ENCODE measurements around the gene KCNN3.

KCNN3 gene

DNA sequence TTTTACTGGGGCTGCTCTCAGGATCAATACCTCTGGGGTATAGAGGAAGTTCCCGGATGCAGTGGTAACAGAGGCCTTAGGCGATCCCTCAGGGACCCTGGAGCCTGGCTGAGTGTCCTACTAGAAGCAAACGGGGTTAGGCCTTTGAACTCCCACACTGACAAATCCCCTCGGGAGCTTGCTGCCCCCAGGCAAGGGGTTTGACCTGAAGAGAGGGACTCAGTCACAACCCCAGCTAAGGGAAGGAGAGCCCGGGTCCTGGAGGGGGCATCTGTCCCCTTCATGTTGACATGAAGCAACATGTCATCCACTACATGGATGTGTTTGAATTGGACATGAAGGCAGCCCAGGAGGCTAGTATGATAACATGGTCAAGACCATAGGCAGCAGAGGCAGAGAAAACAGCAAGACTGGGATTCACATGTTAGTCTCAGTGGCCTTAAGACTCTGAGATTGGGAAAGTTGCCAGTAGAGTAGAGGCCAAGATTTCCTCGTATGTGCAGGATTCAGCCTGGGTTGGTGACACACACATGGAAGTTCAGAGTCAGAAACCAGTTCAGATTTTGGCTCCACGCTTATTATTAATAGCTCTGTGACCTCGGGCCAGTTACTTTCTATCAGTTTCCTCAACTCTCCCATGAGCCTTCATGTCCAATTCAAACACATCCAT, 101.5 kb downstream of the KCNN3 start:
- no peaks in the 10 kb centered on the region for H3K9me3 ChIP-seq (replicated peaks; ENCODE audit: insufficient read depth, low read length)
- H3K36me3 ChIP-seq (replicated peaks; ENCODE audit: insufficient read depth, low read length), result no peaks in the 10 kb centered on the region
- no peak overlapping the region for H3K4me3 ChIP-seq (ENCODE audit: low read length)
- no peak overlapping the region for H2AFZ ChIP-seq (ENCODE audit: low read length)
- H3K79me2 ChIP-seq (ENCODE audit: low read length), result no peaks in the 10 kb centered on the region
- peaks cover 2% of the 10 kb centered on the region; the same call in 1 of the 2 replicates for H3K4me1 ChIP-seq (ENCODE audit: low read length)
- H3K9me2 ChIP-seq (replicated peaks; ENCODE audit: insufficient read depth, low read length), result no peaks in the 10 kb centered on the region
- H3F3A ChIP-seq (ENCODE audit: insufficient read depth, low read length), result no peaks in the 10 kb centered on the region
- TF ChIP-seq EZH2 (optimal IDR thresholded peaks at IDR 0.05; ENCODE audit: low read depth, low read length), result no peak
- TF ChIP-seq, protein P1, sequence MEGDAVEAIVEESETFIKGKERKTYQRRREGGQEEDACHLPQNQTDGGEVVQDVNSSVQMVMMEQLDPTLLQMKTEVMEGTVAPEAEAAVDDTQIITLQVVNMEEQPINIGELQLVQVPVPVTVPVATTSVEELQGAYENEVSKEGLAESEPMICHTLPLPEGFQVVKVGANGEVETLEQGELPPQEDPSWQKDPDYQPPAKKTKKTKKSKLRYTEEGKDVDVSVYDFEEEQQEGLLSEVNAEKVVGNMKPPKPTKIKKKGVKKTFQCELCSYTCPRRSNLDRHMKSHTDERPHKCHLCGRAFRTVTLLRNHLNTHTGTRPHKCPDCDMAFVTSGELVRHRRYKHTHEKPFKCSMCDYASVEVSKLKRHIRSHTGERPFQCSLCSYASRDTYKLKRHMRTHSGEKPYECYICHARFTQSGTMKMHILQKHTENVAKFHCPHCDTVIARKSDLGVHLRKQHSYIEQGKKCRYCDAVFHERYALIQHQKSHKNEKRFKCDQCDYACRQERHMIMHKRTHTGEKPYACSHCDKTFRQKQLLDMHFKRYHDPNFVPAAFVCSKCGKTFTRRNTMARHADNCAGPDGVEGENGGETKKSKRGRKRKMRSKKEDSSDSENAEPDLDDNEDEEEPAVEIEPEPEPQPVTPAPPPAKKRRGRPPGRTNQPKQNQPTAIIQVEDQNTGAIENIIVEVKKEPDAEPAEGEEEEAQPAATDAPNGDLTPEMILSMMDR (IDR thresholded peaks at IDR 0.05; ENCODE audit: low read length), result no peak
- no peak for TF ChIP-seq EZH2phosphoT487 (IDR thresholded peaks at IDR 0.05; ENCODE audit: low read length)
- H3K4me2 ChIP-seq (ENCODE audit: low read depth, low read length), result no peak overlapping the region
- H3K27ac ChIP-seq (ENCODE audit: low read length), result no peak overlapping the region
- DNase-seq, result no peak
- no peaks in the 10 kb centered on the region for H3K27me3 ChIP-seq (replicated peaks; ENCODE audit: insufficient read depth, low read length)
- H3K9ac ChIP-seq (ENCODE audit: low read length), result no peak overlapping the region
- H4K20me1 ChIP-seq (ENCODE audit: insufficient read depth, low read length), result no peaks in the 10 kb centered on the region

DNA sequence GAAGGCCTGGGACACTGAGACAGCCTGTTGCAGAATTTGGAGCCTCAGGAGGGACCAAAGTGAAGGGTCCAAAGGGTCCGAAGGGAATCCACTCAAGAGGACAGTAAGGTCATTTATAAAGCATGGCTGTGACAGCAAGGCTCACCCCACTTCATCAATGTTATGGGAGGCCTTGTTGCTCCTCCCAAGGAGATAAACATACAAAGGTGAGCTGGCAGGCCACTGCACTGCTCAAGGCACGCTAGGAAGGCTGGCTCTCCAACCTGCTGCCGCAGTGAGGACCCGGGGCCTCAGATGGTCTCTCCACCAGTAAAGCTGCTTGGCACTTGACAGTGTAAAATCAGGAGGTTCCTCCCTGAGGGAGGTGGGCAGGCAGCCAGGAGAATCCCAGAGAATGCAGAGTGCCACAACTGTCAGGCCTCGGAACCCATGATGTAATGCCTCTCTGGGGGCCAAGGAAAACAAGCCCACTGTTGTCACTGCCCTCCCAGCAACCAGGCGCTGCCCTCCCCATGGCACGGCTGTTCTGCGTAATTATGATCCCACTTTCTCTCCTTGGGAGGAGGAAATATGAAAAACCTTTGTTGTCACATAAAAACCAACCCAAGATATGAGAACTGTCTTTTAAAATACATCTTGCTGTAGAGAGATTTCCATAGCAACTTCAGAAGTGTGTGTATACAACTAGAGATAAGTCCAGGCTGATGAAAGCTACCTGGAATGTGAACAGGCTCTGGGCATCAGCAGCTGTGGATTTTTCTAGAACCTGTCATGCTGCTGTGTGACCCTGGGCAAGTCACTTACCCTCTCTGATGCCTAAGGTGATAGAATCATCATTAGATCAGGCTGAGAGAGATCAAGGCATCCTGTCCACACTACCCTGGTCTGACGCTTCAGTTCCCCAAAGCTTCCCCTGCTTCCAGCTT, 102.5 kb downstream of the KCNN3 start:
- Histone ChIP-seq H3K9me2 (replicated peaks; ENCODE audit: insufficient read depth, low read length) (no peaks in the 10 kb centered on the region), H3K9me3 (replicated peaks; ENCODE audit: insufficient read depth, low read length) (no peaks in the 10 kb centered on the region), H3K36me3 (replicated peaks; ENCODE audit: insufficient read depth, low read length) (no peaks in the 10 kb centered on the region), H3F3A (ENCODE audit: insufficient read depth, low read length) (no peaks in the 10 kb centered on the region), H3K27me3 (replicated peaks; ENCODE audit: insufficient read depth, low read length) (no peaks in the 10 kb centered on the region), H3K9ac (ENCODE audit: low read length) (no peak overlapping the region), H2AFZ (ENCODE audit: low read length) (no peak overlapping the region), H3K4me1 (ENCODE audit: low read length) (no peaks in the 10 kb centered on the region), H3K79me2 (ENCODE audit: low read length) (no peaks in the 10 kb centered on the region), H3K4me2 (ENCODE audit: low read depth, low read length) (no peak overlapping the region), H4K20me1 (ENCODE audit: insufficient read depth, low read length) (no peaks in the 10 kb centered on the region), H3K4me3 (ENCODE audit: low read length) (no peak overlapping the region), H3K27ac (ENCODE audit: low read length) (no peak overlapping the region)
- no peak for TF ChIP-seq EZH2 (optimal IDR thresholded peaks at IDR 0.05; ENCODE audit: low read depth, low read length)
- TF ChIP-seq, protein P1 (IDR thresholded peaks at IDR 0.05; ENCODE audit: low read length), result no peak
- no peak for TF ChIP-seq EZH2phosphoT487 (IDR thresholded peaks at IDR 0.05; ENCODE audit: low read length)
- no peak for DNase-seq

DNA sequence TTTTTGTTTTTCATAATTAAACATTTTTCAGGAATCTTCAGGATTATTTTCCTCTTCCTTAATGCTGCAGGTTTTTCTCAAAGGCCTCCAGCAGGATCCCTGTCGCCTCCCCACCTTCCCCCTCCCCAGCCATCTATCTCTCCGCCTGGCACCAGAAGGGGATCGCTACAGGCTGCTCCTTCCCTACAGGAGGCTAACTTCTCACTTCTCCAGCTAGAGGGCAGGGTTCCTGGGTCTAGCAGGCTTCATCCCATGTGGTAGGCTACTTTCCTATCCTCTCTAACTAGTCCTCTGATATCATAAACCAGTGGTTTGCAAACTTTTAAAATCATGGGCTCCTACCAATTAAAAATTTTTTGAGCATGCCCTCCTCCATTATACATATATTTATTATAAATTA, 104.1 kb downstream of the KCNN3 start:
- no peaks in the 10 kb centered on the region for H4K20me1 ChIP-seq (ENCODE audit: insufficient read depth, low read length)
- H3K9me2 ChIP-seq (replicated peaks; ENCODE audit: insufficient read depth, low read length), result no peaks in the 10 kb centered on the region
- no peaks in the 10 kb centered on the region for H3K9me3 ChIP-seq (replicated peaks; ENCODE audit: insufficient read depth, low read length)
- no peak overlapping the region for H3K27ac ChIP-seq (ENCODE audit: low read length)
- H3K4me2 ChIP-seq (ENCODE audit: low read depth, low read length), result no peak overlapping the region
- TF ChIP-seq EZH2 (optimal IDR thresholded peaks at IDR 0.05; ENCODE audit: low read depth, low read length), result no peak
- TF ChIP-seq, protein P1 (IDR thresholded peaks at IDR 0.05; ENCODE audit: low read length), result peak; percentile 31
- no peak for TF ChIP-seq EZH2phosphoT487 (IDR thresholded peaks at IDR 0.05; ENCODE audit: low read length)
- H3K4me1 ChIP-seq (ENCODE audit: low read length), result no peaks in the 10 kb centered on the region
- H3K79me2 ChIP-seq (ENCODE audit: low read length), result no peaks in the 10 kb centered on the region
- H3K27me3 ChIP-seq (replicated peaks; ENCODE audit: insufficient read depth, low read length), result no peaks in the 10 kb centered on the region
- no peak overlapping the region for H3K9ac ChIP-seq (ENCODE audit: low read length)
- no peak overlapping the region for H2AFZ ChIP-seq (ENCODE audit: low read length)
- no peaks in the 10 kb centered on the region for H3K36me3 ChIP-seq (replicated peaks; ENCODE audit: insufficient read depth, low read length)
- no peak overlapping the region for H3K4me3 ChIP-seq (ENCODE audit: low read length)
- DNase-seq, result peak; percentile 33
- no peaks in the 10 kb centered on the region for H3F3A ChIP-seq (ENCODE audit: insufficient read depth, low read length)
